Activated CD4-positive, alpha-beta T cell treated with anti-CD3 and anti-CD28 coated beads, Interleukin-2, Interleukin-4, amounts not matched to agents 100 ng/mL and 50 ng/mL, durations not matched to agents 16 hours and 8 hours (primary cell): Measurements from ENCODE around the gene MAD1L1.

Experiments used
- DNase-seq: peaks from one replicate; pipeline ENCODE4 v3.0.0-alpha.2; 2020; ENCODE audit warnings: low spot score

Gene MAD1L1

GRCh38 chr7:2257651-2258050, 24.9 kb upstream of the MAD1L1 start:
- no peak for DNase-seq

- no peak for DNase-seq
These were observed 24.4 kb upstream of the MAD1L1 start for GRCh38 chr7:2257046-2257551.

DNA sequence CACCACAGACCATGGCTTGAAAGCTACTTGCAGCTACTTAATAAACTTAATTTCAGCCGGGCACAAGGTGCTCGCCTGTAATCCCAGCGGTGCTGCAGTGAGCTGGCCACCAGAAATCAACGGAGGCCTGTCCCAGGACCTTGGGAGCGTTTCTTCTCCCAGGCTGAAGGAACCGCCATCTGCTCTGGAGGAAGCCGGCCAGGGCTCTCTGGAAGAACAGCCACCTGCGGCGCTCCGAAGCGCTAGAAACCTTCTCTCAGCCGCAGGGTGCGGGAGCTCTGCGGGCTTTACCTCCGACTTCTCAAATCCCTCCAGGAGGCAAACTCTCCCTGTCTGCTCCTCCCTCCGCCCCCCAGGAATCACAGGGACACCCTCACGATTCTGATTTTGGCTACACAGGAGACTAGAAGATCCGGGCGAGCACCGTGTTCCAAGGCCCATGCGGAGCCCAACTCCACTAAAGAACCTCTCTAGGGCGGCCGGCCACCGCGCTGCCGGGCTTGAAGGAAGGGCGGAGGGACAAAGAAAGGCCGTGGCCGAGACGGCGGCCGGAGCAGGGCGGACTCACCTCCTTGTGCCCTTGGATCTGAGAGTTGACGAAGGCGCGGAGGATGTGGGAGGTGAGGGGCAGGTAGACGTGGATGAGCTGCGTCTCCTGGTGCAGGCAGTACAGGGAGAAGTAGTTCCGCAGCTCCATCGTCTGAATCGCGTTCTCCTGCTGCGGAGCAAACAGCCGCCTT, 23.7 kb upstream of the MAD1L1 start:
- no peak for DNase-seq

DNA sequence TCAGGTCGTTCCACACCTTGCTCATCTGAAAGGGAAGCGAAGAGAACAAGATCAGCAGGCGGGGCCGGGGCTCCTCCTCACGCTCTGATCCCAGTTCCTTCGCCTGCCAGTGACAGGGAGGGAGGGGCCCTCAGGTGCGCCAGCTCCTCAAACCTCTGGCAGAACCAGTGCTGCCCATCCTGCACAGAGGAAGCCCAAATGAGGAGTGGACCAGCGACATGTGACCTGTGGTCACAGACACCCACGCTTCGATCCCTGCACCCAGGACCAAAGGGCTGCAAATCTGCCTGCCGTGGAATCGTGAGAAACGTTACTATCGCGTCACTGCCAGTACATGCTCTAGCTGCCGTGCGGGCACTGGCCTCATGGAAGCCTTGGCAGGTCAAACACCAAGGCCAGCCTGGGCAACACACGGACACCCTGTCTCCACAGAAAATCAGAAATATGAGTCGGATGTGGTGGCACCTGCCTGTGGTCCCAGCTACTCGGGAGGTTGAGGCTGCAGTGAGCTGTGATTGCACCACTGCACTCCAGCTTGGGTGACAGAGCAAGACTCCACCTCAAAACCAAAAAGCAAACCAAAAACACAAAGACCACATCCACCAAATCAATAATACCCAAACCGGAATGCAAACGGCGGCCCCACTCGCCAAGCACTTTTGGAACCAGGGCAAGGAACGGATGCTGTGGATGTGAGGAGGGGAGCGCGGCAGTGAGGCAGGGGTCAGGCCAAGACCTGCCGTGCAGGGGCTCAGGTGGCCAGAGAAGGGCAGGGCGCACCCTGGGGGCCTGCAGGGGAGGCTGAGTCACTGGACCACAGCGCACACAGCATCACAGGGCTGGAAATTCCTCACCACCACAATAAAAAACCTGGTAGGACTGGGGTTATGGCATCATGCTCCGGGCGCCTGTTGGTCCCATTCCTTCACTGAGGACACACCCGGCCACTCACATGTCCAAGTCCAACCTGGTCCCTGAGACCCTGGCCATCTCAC, 22.7 kb upstream of the MAD1L1 start:
- DNase-seq = peak; percentile 30

DNA sequence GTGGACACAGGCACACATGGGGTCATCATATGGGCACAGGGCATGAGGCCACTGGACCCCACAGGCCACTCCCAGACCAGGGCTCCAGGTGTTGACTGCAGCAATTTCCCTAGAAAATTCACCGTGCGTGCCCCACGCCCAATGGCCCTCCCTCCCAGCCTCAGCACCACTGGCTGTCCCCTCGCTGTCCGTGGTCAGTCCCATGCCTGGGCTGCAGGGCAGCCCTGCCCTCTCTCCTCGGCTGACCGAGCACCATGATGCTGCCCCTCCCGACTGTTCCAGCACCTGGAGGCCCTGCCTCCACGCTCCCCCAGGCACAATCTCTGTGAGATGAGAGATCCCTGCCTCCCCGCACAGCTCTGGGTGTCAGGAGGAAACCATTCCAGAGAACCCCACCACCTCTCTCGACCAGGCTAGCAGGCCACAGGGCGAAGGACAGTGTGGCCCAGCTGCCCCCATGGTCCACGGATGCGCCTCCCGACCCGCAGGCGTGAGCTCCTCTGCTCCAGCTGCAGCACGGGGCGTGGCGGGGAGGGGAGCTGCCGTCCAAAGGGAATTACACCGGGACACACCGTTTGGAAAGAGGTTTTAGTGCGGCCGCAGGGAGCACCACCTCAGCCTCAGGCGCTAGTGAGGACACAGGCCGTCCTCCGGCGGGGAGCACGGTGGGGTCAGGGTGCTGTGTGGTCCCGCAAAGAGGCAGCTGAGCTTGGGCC, 21.8 kb upstream of the MAD1L1 start:
- no peak for DNase-seq

DNA sequence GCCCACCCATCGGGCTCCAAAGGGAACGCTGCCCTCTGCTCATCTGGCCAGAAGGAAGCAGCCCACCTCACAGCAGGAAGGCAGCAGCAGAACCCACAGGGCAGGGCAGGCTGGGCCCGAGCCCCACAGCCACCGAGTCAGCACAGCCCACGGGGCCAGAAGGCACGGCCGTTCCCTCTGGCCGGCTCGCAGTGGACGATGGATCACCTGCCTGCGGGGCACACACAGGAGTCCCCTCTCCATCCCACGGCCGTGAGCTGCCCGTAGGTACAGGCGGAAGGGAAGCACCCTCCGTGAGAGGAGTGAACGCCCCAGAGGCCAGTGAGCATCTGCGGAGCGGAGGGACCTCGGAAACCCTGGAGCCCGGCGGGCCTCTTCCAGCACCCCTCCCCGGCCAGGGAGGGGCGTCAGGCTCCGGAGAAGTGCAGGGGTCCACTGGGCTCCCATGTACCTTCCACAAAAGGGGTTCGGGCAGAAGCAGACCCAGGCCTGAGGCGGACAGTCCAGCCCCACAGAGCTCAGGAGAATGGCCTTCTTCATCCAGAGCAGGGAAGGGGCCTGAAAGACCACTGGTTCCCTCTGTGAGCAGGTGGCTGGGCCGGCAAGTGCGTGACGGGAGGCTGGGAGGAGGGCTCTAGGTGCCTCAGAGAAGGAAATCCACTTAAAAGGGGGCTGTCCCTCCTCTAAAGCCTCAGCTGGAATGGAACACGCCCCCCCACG, 20.9 kb upstream of the MAD1L1 start:
- no peak for DNase-seq

DNA sequence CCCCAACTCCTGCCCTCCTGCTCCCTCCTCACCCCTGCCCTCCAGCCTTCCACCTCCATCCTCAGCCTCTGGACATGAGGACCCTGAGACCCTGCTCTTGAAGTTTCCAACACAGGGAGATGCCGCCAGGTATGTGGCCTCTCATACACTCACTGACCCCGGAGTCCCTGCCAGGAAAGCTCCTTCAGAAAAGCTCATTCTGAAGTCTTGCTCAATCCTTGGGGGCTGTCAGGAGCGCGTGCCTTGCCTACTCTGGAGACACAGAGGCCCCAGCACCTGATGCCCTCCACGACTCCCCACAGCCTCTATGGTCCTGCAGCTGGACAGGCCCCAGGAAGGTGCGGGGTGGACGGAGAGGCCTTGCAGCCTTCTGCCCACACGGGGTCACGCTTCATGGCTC, 20.3 kb upstream of the MAD1L1 start:
- DNase-seq = no peak

DNA sequence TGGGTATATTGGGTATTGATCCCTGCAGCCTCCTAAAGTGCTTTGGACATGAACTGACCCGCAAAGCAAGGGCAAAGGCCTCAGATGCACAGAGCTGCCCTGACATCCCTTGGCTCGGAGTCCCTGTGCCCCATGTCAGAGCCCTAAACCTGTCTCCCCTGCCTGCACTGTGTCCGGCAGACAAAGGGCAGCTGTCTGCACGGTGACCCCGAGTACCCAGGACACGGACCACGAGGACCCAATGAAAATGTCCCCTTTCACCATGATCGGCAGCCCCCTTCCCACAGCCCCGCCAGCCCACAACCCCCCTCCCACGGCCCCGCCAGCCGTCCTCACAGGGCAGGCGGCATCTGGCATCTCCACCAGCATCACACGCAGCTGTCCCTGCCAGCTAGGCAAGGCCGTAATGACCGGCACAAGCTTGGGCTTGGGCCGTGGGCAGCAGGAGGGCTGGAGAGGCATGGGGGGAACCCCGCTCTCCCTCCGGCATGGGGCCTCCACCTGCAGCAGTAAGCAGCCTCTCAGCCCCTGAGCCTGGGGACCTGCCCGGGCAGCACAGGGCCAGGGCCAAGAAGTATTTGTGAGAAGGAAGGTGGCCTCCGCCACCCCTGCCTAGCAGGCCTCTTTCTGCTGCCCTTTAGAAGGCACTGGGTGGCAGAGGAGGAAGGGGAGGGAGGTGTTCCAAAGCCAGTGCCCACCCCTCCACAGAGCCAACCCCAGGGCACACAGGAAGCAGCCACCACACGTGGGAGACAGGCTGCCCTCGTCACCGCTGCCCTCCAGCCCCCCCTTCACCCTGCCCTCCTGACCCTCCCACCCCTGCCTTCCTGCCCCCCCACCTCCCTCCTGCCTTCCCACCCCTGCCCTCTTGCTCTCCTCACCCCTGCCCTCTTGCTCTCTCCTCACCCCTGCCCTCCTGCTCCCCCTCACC, 19.4 kb upstream of the MAD1L1 start:
- DNase-seq = no peak

GRCh38 chr7:2251381-2251780, 18.6 kb upstream of the MAD1L1 start:
- DNase-seq = no peak

DNA sequence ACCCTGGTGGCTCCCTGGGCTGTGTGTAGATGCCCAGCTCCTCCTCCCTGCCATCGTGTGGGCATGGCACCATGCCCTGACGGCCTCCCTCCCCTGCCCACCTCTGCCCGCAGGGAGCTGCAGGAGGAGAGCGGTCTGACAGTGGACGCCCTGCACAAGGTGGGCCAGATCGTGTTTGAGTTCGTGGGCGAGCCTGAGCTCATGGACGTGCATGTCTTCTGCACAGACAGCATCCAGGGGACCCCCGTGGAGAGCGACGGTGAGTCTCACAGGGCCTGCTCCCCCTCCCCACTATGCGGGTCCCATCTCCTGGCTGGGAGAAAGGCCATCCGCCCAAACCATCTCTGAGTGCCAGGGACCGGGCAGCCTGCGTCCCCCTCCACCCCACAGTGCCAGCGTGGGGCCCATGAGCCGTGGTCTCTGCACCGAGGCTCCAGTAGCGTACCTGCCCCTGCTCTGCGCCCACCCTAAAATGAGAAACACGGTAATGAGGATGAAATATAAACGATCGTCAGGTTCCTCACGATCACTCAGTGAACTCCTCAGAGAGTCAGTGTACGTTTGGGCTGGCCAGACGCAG, 17.1 kb upstream of the MAD1L1 start:
- DNase-seq = no peak

DNA sequence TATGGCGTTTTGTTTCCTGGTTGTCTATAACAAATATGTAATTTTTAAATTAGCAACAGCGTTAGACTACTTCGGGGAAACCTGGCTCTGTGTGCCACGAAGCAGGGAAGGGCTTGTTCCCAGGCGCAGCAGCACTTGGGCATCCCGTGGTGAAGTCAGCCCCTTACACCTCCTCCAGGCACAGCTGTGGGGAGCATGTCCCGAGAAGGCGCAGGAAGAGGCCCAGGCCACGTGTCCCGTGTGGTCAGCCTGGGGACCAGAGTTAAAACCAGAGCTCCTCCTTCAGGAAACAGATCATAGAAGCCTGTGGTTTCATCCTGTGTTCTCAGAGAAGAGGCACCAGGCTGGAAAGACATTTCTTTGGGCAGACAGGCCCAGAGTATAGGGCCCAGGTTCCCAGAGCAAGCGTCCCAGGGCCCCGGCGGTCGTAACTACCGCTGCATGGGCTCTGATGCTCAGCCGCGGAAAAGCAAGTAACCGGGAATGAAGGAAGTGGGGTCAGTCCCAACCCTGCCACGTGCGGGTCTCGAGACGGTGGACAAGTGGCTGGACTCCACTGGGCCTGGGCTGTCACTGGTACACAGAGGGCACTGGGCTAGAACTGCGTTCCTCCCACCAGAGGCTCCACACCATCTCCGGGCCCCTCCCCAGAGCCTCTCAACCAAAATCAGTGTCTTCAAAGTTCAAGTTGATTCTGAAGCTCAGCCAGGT, 16.4 kb upstream of the MAD1L1 start:
- DNase-seq = peak; percentile 61

DNA sequence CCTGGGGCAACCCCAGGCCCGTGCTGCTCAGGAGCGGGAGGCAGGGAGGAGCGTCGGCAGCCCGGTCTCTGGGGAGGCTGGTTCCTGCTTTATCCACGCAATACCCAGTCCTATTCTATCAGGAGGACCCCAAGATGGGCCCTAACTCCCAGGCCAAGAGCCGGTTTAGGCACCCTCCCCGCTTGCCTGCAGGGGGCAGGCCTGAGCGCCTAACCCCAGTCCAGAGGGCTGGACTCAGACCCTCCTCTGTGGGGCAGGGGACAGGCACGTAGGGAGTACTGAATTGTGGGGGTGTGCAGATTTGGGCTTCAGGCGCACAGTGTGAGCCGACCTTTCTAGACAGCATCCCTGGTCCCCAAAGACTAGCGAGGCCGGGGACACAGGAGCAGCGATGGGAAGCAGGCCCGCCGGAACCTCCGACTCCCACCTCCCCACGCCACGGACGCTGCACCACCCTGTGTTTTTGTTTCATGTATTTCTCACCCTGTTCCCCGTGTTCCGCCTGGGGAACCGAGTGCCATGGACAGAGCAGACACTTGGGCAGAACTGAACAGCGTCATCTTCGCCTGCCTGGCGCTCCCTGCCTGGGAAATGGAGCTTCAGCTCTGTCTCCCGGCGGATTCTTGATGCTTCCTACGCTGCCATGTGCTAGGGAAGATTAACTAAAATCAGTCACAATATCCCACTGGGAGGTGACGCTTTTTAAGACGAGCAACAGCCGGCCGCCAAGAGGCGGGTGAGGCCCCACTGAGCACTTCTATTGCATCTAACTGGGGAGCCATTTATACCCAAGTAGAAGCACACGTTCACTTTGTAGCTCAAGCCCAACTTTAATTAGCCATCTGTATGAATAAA, 14.6 kb upstream of the MAD1L1 start:
- no peak for DNase-seq

- DNase-seq = no peak
These were observed 13.3 kb upstream of the MAD1L1 start for GRCh38 chr7:2245883-2246675.

DNA sequence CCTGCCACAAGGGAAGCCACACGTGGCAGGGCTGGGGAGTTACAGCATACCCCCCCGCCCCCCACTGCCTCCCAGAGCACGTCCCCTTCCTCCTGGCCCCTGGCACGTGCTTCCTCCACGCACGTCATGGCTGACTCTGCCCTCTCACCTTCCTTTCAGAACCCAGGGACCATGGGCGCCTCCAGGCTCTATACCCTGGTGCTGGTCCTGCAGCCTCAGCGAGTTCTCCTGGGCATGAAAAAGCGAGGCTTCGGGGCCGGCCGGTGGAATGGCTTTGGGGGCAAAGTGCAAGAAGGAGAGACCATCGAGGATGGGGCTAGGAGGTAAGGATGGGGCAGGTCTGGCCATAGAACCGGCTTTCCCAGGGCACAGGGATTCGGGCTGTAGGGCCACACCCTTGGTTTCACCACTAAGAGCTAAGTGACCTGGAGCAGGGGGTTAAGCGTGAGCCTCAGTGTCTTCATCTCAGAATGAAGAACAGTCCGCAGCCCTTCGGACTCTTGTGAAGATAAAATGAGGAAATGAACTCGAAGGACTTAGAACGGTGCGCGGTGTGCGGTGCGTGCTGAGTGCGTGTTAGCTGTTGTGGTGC, 11.8 kb upstream of the MAD1L1 start:
- DNase-seq = no peak

DNA sequence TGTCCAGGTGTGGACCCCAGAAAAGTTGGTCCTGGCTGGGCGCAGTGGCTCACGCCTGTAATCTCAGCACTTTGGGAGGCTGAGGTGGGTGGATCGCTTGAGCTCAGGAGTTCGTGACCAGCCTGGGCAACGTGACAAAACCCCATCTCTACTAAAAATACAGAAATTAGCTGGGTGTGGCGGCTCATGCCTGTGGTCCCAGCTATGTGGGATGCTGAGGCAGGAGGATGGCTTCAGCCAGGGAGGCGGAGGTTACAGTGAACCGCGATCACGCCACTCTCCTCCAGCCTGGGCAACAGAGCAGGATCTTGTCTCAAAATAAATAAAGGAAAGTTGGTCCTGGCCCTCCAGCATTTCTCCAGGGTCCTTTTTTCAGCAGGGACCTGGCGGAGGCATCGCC, 10.7 kb upstream of the MAD1L1 start:
- no peak for DNase-seq

- peak; percentile 24 for DNase-seq
These were observed 10.0 kb upstream of the MAD1L1 start for GRCh38 chr7:2242541-2243429.
